ENCODE data around the gene INPP4A. TPM values are rescaled to one million over a fixed set of nuclear protein-coding genes. Genes with fewer than 3 reads are reported as not detected.

The INPP4A gene
- total and polyA plus RNA-seq, 2 donors (not counting 3 experiments of a cell fraction or from before 2014, with no cell fraction given) = 14.9 to 28.8 TPM

DNA sequence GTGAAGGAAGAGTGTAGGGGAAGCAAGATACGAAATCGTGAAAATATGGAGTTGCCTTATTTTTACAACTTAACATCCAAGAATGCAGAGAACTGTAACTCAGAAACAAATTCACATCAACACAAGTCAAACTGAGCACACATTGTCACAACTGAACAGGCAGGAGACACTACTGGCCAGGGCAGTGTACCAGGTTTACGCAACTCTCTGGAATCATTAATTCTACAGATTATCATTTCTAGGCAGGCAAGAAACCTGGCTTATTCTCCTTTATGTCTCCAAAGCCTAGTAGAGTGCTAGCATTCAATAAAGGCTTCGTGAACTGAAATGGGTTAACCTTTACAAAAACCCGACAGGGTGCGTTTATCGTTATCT is 163.1 kb downstream of the INPP4A start:
- CTCF ChIA-PET = interaction anchor here (0.6 to 2.2 kb wide), 3 partner anchors 38 to 197 kb away, joined by 3 to 8 read pairs (median 3); no protein-coding TSS in a partner anchor
- POLR2A ChIA-PET = no interaction called here
- FAIRE-seq = no peak

More for the DNA sequence above, 163.1 kb downstream of the INPP4A start:
- H2AFZ ChIP-seq (ENCODE audit: low read depth, low read length) = peak overlapping the region; percentile 92
- H3K4me2 ChIP-seq (ENCODE audit: insufficient read depth, low read length) = peak overlapping the region; percentile 96
- H3K4me3 ChIP-seq (replicated peaks in 1 of 3; ENCODE audit: insufficient read depth in 1 of 3, low read depth in 1 of 3, low read length in 3 of 3) = peak overlapping the region; percentile 95 to 100 (median 98)
- H3K79me2 ChIP-seq (ENCODE audit: control insufficient read depth, insufficient read depth, low read length) = peaks cover 63% of the 10 kb centered on the region
- peaks cover 32% of the 10 kb centered on the region for H3K4me1 ChIP-seq (ENCODE audit: control insufficient read depth, extremely low read depth, insufficient read depth, low read length)
- no peaks in the 10 kb centered on the region for H3K9me1 ChIP-seq (replicated peaks; ENCODE audit: control insufficient read depth, extremely low read depth, insufficient read depth, low read length)
- peak overlapping the region; percentile 99 for H3K9ac ChIP-seq (replicated peaks; ENCODE audit: extremely low read depth, insufficient read depth, low read length)
- TF ChIP-seq GATA2 (IDR thresholded peaks at IDR 0.05; ENCODE audit: insufficient read depth, insufficient read length, low read depth, low read length) (no peak), POLR2AphosphoS5 (IDR thresholded peaks at IDR 0.05; ENCODE audit: insufficient read depth, low read depth, low read length) (no peak), JUN (IDR thresholded peaks at IDR 0.05; ENCODE audit: borderline replicate concordance, insufficient read depth, insufficient read length, low read depth) (no peak), MYC (IDR thresholded peaks at IDR 0.05; ENCODE audit: low read depth, low read length) (no peak), FOS (IDR thresholded peaks at IDR 0.05; ENCODE audit: borderline replicate concordance, insufficient read depth, low read length) (no peak), EZH2 (IDR thresholded peaks at IDR 0.05; ENCODE audit: borderline replicate concordance, low read depth, low read length, severe bottlenecking) (no peak)
- TF ChIP-seq, protein P1, sequence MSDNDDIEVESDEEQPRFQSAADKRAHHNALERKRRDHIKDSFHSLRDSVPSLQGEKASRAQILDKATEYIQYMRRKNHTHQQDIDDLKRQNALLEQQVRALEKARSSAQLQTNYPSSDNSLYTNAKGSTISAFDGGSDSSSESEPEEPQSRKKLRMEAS (IDR thresholded peaks at IDR 0.05; ENCODE audit: insufficient read depth, insufficient read length) = no peak
- TF ChIP-seq, protein P2, sequence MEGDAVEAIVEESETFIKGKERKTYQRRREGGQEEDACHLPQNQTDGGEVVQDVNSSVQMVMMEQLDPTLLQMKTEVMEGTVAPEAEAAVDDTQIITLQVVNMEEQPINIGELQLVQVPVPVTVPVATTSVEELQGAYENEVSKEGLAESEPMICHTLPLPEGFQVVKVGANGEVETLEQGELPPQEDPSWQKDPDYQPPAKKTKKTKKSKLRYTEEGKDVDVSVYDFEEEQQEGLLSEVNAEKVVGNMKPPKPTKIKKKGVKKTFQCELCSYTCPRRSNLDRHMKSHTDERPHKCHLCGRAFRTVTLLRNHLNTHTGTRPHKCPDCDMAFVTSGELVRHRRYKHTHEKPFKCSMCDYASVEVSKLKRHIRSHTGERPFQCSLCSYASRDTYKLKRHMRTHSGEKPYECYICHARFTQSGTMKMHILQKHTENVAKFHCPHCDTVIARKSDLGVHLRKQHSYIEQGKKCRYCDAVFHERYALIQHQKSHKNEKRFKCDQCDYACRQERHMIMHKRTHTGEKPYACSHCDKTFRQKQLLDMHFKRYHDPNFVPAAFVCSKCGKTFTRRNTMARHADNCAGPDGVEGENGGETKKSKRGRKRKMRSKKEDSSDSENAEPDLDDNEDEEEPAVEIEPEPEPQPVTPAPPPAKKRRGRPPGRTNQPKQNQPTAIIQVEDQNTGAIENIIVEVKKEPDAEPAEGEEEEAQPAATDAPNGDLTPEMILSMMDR (IDR thresholded peaks at IDR 0.05; ENCODE audit: extremely low read depth in 1 of 2, insufficient read depth in 1 of 2, low read depth in 1 of 2, low read length in 2 of 2) = no peak
- no peaks in the 10 kb centered on the region for H3K9me3 ChIP-seq (replicated peaks; ENCODE audit: control insufficient read depth, insufficient read depth, low read length)
- H3K27ac ChIP-seq (ENCODE audit: insufficient read depth, low read depth, low read length) = peak overlapping the region; percentile 98
- DNase-seq (ENCODE audit: low read depth, low spot score) = no peak
- no peaks in the 10 kb centered on the region for H3K27me3 ChIP-seq (ENCODE audit: control insufficient read depth in 2 of 2, insufficient read depth in 2 of 2, low read length in 2 of 2)
- peaks cover 1 to 2% of the 10 kb centered on the region in 2 experiments for H3K36me3 ChIP-seq (ENCODE audit: control insufficient read depth in 2 of 2, extremely low read depth in 1 of 2, insufficient read depth in 2 of 2, low read length in 2 of 2)
- intact Hi-C loops (cut with micrococcal nuclease) (loop anchor here (1.0 to 5.0 kb wide), 3 partner anchors 8 to 459 kb away; no protein-coding TSS in a partner anchor), dilution Hi-C loops (cut with MboI; ENCODE audit: extremely low pct_ligation_motif_present, low sequenced_read_pairs) (no loop called here)
- no TSS peak for BruUV-seq (replicated peaks)
- H4K20me1 ChIP-seq (replicated peaks; ENCODE audit: control insufficient read depth, extremely low read depth, insufficient read depth, low read length) = no peaks in the 10 kb centered on the region

Data from endothelial cell of umbilical vein (primary cell).